COLO829 (cell line): ENCODE measurements around the gene IFNGR1.

Experiments used
- DNase-seq: peaks from one replicate; pipeline ENCODE4 v3.0.0; 2012; ENCODE audit warnings: low spot score

The IFNGR1 gene

DNA sequence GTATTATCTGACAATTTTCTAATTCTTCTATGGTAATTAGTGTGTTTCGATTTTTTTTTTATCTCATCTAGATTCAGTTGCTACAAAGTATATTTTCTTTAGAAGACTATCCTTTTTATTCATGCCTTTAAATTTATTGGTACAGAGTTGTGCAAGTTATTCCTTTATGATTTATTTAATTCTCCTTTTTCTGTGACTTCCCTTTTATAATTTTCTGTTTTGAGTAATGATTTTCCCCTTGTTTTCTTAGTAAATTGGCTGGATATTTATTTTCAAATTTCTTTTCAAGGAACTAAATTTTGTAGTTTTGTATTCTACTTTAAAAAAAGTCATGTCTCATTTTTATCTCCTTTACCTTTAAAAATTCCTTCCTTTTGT lies 43.3 kb downstream of the IFNGR1 start:
- no peak for DNase-seq

DNA sequence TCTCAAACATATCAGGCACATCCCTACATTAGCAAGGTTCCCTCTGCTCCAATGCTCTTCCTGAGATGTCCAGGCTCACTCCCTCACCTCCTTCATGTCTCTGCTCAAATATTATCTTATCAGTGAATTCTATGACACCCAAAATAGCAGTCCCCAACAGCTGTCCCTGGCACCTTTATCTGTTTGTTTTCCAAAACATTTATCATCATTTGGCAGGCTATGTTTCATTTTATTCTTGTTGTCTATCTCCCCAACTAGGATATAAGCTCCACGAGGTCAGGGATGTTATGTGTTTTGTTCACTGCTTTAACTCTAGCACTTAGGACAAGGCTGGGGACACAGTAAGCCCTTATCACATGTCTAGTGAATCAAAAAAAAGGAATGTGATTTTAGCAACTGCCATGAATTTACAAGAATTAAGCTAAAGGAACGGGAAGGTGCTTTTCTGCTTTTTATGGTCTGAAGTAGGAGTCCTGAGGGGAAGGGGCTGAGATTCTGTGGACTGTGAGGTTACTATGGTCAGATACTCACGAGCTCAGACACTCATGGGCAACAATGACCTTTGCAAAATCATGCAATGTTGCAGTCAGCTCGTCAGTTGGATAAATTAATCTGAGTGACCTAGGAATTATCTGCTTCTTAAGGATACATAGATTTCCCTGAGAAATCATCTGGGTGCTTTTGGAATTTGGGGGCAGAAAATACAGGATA lies 43.9 kb downstream of the IFNGR1 start:
- DNase-seq: no peak

DNA sequence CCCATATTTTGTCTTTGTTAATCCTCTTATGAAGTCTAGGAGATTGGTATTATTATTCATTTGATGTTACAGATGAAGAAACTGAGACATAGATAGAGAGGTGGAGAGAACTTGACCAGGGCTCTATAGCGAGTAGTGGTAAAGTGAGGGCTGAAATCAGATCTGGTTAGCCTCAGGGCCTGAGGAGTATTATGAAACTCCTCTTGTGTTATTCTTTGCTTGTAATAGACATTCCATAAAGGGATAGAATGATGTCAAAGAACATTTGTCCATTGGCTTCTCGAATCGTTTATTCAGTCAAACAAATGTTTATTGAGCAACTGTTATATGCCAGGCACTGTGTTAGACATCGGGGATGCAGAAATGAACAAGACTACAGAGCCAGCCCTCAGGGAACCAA lies 45.7 kb downstream of the IFNGR1 start, which contains the start of gene IL22RA2:
TSS of gene IL22RA2 (minus strand) at position 144 of the 400 bp plus-strand sequence. CDS start 11,895 bp downstream, outside the sequence.
- DNase-seq: no peak

DNA sequence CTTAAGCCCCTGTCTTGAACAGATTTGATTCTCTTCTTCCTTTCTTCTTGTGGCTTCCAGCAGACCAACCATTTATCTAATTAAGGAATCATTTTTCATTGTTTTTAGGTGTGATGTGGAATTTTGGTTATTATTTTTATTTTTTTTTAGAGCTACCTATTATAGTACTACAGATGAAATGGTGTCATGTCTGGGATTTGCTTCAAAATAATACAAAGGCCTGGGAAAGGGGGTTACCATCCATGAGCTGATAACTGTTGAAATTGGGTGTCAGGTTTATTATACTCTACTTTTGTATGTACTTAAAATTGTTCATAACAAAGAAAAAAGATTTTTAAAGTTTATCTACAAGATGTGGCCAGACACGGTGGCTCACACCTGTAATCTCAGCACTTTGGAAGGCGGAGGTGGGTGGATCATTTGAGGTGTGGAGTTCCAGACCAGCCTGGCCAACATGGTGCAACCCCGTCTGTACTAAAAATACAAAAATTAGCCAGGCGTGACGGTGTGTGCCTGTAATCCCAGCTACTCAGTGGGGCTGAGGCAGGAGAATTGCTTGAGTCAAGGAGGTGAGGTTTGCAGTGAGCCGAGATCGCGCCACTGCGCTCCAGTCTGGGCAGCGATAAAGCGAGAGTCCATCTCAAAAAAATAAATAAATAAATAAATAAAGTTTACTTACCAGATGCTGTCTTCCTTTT lies 46.3 kb downstream of the IFNGR1 start:
- DNase-seq: no peak

DNA sequence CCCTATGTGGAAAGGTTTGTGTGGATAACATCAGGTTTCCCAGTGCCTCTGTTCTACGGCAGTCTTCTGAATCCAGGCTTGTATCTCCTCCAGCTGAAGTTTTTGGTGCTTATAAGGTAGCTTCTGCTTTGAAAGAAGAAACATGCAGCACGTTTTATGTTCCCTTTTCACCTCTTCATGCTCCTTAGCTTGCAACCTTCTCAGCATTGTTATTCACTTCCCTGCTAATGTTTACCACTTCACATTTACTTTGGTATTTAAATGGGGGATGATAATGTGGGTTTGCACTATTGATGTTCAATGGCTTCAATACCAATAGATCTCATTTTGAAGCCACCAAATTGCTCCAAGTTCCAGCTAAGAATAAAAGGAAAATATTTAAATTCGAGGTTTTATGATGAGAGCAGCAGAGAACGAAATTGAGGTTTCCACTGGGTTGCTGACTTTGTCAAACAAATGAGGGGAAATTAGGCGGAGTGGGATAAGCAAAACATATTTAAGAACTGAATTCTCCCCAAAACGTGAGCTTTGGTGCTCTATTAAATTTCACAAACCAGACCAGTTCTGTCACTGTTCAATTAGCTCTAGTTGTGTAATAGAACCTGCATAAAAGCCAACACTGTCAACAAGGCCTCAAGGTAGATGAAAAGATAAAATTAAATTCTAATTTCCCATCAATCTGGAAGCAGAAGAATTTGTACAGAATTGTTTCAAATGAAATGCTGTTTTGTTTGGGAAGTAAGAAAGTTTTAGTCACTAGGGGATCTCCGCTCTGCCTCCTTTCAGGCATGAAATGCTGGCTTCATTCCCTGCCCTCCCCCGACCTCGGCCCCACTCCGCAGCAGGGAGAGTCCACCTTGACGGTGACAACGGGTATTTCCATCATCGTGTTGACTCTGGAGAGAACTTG lies 47.1 kb downstream of the IFNGR1 start:
- DNase-seq: no peak

DNA sequence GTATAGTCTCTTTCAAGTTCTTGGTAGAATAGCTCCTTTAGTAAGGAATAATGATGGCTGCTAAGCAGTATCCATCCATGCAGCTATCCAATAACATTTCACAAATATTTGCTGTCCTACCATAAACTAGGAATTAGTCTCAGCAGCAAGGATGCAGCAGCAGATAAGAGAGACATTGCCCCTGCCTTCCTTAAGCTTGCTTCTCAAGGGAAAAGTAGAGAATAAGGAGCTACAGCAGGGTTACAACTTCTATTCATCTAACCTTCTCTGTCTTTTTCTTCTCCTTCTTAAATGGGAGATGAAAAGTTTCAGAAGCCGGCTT lies 48.2 kb downstream of the IFNGR1 start:
- DNase-seq: no peak

DNA sequence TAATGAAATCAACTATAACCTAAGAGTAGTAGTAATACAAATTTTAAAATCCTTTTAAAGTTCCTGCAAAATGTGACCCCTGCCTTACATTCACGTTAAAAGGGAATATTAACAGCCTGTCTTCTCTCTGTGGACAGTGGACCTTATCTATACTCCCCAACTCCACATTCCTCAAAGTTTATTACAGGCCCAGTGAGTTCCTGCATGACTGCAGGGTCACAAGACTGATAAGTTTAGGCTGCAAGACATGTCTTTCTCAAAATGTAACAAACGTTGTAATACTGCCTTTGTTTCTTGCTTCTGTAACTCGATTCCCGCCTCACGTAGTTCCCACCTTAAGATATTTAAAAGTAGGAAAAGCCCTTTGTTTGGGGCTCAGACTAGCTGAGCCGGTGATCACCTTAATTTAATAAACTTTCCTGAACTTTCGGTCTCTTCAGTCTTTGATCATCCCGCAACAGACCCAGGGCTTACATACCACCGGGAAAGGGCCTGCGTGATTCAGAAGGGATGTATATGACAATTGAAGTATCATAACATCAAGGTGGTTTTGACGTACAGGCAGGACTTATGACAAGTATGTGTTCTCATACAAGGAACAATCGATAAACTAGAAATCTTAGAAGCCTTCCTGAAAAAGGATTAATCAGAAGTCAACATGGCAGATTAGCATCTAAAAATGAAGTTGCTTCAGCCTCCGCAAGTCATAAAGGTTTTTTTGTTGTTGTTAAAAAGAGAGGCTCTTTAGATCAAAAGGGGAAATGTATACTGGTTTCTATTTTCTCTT lies 48.7 kb downstream of the IFNGR1 start:
- no peak for DNase-seq

DNA sequence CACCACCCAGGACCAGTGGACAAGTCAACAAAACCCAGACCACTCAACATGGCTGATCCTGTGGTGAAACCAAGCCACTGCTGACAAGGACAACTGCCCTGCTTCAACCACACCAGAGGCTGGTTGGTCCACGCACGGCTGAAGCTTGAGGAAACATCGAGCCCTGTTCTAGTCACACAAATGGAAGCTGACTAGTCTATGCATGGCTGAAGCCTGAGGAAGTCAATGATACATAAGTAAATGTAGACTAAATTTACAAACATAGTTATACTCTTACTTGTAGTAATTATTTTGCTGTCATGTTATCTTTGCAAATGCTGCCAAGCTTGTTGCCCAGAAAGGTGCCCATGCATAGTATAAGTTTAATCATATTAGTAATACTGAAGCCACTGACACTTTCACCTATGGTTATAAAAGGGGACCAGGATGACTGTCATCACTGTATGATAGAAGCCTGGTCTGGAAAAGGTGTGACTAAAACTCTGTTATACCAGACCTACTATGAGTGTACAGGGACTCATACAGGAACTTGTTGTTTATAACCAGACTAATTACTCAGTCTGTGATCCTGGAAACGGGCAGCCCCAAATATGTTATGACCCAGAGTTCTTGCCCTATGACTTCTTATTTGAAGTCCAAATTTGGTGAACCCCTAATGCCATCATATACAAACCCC lies 51.3 kb downstream of the IFNGR1 start:
- DNase-seq: no peak

DNA sequence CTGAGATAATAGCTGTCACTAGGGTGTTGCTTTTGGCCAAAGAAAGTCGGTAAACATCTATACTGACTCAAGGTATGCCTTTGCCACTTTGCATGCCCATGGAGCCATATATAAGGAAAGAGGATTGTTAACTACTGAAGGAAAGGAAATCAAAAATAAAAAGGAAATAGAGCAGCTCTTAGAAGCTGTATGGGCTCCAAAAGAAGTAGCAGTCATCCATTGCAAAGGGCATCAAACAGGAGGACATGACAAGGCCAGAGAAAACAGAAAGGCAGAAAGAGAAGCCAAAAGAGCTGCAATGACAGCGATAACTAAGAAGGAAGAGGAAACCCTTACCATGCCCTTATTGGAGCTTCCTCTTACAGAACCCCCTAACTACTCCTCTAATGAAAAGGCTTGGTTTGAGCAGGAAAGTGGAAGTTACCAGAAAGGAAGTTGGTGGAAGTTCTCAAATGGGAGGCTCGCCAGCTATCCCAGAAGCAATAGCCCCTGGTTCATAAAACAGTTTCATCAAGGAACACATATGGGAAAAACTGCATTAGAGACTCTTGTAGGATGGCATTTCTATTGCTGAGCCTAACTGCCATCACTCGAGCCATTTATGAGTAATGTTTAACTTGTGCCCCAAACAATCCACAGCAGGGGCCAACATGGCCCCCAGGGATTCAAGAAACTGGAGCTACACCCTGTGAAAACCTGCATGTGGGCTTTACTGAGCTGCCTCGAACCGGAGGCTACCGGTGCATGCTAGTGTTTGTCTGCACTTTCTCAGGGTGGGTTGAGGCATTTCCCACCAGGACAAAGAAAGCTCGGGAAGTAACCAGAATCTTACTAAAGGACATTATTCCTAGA lies 52.7 kb downstream of the IFNGR1 start:
- no peak for DNase-seq

DNA sequence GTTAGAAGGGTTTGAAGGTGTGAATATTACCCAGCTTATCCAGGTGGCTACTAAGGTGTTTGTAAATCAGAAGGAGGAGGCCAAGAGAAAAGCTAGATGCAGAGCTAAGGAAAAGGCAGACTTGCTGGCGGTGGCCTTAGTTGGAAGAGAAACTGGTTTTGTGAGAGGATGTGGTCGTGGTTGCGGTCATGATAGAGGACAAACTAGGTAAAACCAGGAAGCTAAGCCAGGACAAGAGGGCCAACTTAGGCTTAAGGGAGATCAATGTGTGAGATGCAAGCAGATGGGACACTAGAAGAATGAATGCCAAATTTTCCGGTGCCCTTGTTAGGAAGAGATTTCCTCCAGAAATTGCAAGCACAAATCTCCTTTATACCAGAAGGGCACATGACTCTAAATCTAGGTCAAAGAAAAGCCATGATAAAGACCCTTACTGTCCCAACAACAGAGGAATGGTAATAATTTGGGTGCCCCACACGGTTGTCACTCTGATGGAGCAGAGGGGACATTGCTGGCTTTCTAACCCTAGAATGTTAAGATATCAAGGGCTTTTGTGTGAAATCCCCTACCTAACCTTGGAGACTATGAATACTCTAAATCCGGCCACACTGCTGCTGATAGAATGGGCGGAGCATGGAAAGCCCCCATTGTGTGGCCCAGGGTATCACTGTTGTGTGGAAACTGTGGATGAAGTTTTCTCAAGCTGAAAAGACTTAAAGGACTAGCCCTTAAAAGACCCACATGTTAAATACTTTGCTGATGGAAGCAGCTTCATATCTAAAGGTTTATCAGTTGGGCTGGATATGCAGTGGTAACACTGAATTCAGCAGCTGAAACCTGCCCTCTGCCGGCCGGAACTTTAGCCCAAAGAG lies 53.6 kb downstream of the IFNGR1 start:
- peak; percentile 56 for DNase-seq

DNA sequence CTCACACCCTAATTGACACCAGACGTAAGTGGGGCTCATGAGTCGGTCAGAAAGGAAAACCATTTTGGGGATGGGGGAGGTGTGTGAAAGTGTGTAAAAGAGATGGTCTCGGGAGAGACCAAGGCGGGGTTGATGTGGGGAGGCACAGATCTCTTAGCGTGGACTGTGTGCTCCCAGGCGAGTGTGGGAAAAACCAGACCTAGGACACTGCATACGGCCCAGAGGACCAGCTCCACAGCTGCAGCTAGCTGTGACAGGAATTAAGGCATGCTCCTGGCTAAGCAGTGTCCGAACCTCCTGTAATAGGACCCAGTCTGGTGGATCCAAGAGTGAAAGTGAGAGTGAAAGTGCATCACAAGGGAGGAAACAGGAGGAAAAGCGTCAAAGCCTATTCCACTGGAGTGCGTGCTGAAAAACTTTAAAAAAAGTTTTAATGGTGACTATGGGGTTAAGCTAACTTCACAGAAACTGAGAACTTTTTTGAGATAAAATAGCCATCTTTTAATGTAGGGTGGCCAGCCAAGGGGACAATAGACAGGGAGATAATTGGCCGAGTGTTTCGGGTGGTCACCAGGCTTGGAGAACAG lies 55.4 kb downstream of the IFNGR1 start:
- no peak for DNase-seq

DNA sequence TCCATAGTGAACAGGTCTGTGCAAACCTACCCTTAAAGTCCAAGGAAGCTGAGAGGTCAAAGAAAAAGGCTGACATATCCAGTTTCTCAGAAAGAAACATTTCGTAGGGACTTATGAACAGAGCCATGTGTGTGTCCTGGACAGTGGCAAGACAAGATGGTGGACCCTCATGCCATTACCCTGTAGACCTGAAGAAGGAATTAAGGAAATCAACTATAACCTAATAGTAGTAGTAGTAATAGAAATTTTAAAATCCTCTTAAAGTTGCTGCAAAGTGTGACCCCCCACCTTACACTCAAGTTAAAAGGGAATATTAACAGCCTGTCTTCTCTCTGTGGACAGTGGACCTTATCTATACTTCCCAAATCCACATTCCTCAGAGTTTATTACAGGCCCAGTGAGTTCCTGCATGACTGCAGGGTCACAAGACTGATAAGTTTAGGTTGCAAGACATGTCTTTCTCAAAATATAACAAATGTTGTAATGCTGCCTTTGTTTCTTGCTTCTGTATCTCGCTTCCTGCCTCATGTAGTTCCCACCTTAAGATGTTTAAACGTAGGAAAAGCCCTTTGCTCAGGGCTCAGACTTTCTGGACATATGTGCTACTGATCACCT lies 56.4 kb downstream of the IFNGR1 start:
- DNase-seq: no peak

DNA sequence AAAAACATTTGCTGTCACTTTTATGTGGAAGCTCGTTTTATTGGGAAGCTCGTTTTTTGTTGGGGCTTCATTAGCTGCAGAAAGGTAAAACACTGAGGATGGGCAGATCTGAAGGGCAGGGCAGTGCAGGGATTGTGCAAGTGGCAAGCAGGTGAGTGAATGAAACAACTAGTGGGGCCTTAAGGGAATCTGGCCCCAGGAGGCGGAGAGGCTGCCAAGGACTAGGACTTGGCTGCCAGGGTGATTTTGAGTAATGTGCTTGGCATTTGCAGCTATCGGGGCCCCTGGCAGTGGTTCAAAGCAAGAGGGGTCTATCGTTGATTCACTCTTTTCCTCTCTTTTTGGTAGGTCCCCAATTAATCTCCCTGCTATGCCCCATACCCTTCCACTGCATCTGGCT lies 57.2 kb downstream of the IFNGR1 start:
- DNase-seq: no peak

DNA sequence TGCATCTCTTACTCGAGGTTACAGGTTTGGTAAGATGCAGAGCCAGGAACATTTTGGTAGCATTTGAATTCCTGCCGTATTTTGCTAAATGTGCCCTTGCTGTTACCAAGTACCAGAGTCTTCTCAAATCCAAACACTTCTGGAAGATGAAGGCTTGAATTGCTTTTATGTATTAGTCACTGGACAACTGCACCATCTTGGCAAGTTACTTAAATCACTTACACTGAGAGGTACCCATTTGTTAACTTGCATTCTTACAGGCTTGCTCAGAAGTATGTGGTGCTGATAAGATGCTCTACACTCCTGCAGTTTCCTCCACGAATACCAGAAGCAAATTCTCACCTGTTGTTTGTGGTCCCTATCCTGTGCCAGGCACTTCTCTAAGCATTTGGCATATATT lies 58.4 kb downstream of the IFNGR1 start:
- DNase-seq: no peak

DNA sequence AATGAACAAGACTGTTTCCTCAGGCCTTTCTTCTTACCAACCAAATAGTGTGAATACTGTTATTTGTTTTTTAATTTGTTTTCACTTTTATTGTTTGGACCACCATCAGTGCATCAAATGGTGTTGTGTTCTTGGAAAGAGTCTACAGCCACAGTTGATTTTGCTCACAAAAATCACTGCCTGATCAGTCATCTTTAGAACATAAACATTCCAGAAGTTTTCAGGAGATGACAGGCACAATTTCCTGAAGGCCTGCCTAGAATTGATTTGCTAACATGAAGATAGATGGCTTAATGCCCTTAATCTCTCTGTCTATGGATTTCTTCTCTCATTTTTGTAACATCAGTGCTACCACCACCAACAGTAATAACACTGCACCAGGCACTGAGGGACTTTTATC lies 59.3 kb downstream of the IFNGR1 start:
- no peak for DNase-seq

DNA sequence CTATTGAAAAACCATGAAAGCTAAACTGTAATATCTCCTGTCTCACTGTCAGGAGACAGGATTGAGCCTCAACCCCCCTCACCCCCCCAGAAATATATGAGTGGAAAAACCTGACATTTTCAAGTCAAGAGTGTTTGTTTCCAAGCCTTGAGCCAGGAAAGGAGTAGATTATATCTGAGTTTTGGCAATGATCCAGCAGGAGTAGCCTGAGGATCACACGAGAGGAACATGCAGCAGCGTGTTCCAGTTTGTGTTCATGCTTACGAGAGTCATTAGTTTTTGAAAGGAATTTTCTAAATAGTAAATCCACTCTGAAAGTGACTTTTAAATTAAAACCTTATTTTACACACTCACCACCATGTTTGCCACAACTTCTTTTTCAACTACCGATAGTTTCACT lies 61.6 kb downstream of the IFNGR1 start:
- DNase-seq: no peak

DNA sequence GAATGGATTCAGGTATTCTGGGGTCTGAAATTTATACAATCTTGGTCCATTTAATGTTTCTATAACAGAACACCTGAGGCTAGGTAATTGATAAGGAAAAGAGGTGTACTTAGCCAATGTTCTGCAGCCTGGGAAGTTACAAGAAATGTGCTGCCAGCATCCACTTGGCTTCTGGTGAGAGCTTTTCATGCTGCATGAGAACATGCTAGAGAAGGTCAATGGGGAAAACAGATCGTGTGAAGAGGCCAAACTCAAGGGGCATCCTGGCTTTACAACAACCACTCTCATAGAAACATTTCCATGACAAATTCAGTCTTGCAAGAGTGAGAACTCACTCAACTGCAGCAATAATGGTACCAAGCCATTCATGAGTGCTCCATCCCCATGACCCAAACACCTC lies 62.5 kb downstream of the IFNGR1 start:
- no peak for DNase-seq

DNA sequence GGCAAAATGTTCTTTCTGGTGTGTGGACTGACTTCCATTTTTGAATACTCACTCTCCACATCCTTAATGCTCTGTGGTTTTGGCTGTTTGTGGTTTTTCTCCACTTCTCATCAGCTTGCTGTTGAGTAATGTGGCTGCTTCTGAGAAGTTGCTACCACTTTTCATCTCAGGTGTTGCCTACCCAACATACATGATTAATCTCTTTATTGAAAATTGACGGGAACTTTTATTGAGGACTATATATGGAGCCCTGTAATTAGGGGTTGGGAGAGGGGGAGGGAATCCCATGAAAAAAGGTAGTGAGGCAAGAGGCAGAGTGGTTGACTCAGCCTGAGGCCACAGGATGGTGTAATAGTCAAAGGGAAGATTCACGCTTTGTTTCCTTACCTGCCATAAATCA lies 63.4 kb downstream of the IFNGR1 start:
- no peak for DNase-seq

DNA sequence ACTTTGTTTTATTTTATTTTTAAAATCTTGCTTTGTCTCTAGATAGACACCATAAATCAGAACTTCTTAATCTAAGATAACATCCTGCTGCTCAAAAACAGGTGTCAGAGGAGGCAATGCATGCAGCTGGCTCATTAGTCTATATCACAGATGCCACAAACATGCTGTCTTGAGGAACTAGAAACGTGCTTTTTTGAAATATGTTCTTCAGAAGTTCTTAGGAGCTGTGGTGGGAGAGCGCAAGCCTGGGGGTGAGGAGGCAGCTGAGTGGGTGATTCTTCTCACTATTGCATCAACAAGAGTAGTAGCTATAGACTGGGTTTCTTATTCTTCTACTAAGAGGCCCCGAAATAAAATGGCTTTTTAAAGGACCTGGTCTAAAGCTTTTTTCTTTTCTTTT lies 69.1 kb downstream of the IFNGR1 start:
- no peak for DNase-seq
